GM12875 (cell line): Measurements from ENCODE around the gene NCL.

Source experiments
- H3K4me3 ChIP-seq: one replicate; pipeline ENCODE4 v1.5.1; 2011; ENCODE audit warnings: low read depth, low read length, control low read depth
- TF ChIP-seq, protein P1 (sequence below): IDR thresholded peaks from 2 replicates; pipeline ENCODE4 v1.5.1; 2011; ENCODE audit warnings: low read depth, mild to moderate bottlenecking, control low read depth, inconsistent platforms, low read length, moderate library complexity, borderline replicate concordance; ENCODE audit not compliant: insufficient read depth

NCL gene

DNA sequence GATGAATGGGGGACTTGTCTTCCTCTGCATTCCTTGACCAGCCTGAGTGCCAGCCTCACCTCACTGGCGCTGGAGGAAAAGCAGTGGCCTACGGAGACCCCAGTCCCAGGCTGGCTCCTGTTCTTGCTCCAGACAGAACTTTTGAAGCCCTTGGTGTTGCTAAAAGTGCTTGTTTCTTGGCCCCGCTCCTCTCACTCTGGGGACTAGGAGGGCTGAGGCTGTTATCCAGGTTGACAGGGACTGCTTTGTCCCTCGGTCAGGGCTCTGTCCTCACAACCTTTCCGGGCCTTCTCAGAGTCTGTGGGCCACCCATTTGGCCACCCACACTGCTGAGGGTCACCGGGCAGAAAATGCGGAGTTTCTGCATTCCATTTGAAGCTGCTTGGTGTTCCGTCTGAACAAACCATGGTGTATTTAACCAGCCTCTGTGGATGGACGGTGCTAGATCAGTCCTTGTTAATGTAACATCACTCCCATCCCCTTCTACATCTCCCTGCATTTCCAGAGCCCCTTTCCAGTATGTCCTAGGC, 43.2 kb downstream of the NCL start:
- TF ChIP-seq, protein P1, sequence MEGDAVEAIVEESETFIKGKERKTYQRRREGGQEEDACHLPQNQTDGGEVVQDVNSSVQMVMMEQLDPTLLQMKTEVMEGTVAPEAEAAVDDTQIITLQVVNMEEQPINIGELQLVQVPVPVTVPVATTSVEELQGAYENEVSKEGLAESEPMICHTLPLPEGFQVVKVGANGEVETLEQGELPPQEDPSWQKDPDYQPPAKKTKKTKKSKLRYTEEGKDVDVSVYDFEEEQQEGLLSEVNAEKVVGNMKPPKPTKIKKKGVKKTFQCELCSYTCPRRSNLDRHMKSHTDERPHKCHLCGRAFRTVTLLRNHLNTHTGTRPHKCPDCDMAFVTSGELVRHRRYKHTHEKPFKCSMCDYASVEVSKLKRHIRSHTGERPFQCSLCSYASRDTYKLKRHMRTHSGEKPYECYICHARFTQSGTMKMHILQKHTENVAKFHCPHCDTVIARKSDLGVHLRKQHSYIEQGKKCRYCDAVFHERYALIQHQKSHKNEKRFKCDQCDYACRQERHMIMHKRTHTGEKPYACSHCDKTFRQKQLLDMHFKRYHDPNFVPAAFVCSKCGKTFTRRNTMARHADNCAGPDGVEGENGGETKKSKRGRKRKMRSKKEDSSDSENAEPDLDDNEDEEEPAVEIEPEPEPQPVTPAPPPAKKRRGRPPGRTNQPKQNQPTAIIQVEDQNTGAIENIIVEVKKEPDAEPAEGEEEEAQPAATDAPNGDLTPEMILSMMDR, result no peak
- H3K4me3 ChIP-seq, result no peak overlapping the region

DNA sequence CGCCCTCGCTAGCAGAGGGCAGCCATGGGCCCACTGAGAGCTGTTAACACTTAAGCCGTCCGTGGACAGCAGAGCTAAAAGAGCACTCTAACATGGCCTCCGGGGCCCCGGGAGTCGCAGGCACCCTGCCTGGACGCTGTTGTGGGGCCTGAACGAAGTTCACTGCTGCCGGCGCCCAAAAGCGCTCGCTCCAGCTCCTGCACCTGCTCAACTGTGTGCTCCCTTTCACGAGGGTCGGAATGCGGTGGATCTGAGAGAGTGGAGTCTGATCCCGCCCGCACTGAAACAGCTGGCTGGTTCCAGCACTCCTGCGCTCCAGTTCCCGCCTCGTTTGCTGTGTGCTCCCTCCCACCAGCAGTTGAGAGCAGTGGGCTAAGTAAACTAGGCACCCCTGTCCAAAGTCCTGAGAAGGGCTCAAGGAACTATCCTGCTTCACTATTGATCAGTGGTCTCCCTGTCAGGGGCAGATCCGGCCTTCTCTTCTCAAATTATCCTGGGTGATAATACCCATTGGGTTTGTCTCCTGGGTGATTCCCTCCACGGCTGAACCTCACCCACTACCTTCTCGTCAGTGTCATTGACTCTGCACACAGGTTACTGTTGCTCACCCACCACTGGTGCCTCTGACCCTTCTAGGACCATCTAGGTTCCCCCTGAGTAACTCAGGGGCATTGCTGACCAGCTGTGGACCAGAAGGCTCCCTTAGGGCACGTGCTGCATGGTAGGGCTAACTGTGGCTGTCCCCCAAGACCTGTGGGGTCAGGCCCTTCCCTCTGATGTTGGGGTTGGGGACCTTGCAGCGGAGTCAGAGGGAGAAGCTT, 45.3 kb downstream of the NCL start:
- H3K4me3 ChIP-seq, result no peak overlapping the region
- TF ChIP-seq, protein P1, result no peak

DNA sequence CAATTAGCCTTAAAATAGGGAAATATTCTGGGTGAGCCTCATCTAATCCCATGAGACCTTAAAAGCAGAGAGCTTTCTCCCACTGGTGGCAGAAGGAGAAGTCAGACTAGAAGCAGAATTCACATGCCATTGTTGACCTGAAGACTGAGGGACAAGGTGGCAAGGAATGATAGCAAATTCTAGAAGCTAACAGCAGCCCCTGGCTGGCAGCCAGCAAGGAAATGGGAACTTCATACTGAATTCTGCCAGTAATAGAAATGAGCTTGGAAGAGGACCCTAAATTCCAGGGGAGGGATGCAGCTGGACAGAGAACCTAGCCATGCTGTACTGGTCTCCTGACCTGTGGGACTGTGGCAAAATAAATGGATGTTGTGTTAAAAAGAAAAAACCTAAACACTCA, 49.3 kb downstream of the NCL start:
- no peak overlapping the region for H3K4me3 ChIP-seq
- TF ChIP-seq, protein P1, result no peak

DNA sequence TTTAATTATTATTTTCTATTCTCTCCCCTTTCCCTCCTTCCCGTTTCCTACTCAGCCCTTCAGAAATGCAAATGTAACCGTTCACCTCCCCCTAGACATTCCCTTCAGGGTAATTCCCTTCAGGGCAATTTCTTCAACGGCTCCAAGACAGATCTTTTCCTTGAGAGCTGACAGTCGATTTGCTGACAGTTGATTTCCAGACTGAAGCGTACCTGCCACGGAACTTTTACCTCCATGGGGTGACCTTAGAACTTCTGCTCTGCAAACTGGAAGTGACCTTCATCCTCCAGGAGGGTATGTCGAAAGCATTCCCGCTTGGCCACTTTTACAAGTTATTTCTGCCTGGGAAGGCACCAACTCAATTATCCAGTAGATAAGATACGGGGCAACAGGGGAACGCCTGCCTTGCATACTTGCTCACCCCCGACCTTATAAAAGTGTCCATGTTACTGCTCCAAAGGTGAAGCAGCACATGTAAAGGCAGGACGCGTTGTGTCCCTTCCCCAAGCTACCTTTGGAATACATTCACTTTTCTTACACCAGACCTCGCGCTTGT, 50.3 kb downstream of the NCL start:
- H3K4me3 ChIP-seq, result no peak overlapping the region

DNA sequence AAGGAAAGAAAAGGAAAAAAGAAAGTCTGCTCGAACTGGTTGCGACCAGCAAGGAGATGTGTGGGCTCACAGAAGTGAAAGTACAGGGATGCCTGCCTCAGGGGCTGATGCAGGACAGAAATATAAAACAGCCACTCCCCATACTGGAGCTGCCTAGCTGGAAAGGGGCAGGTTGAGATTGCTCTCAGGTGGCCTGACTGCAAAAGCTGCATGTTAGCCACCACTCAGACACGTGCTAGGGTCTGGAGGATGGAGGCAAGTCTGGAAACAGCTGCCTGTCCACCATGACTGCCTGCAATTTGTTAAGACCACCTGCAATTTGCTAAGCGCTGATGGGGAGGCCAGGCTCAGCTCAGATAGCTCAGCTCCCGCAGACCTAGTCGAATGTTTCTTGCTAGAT, 50.8 kb downstream of the NCL start:
- TF ChIP-seq, protein P1, result no peak
- no peak overlapping the region for H3K4me3 ChIP-seq

More for the DNA sequence above, 50.3 kb downstream of the NCL start:
- TF ChIP-seq, protein P1, result no peak

DNA sequence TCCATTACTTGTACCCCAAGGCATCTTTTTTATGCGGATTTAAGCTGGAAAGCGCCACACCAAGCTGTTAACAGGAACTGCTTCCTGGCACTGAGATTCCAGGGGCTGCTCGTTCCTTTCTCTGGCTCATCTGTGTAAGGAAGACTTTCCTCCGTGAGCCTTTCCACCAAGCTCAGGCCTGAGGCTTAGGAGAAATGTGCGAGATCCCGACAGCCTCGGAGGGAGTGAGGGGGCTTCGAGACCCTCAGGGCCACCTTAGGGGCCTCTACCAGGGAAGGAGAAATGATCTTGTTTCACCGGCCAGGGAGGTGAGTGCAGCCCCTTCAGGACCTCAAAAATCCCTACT, 51.7 kb downstream of the NCL start:
- peak overlapping the region; percentile 17 for H3K4me3 ChIP-seq
- TF ChIP-seq, protein P1, result no peak
